HEK293 (cell line): ENCODE data around the gene DYNLT1.
A peak's percentile ranks its signal among the peaks of the same experiment; 100 is the strongest.

Experiments
- CTCF ChIA-PET: fragments of 350-600 bp; formaldehyde crosslinking; extraction: SDS; loops from one replicate; lab custom pipeline; 2021; ENCODE audit warnings: antibody characterized with exemption; lab: Yijun Ruan, JAX
- POLR2A ChIA-PET: fragments of 300-600 bp; formaldehyde crosslinking; extraction: SDS; loops from one replicate; lab custom pipeline; 2020; ENCODE audit warnings: antibody characterized with exemption, inconsistent platforms; lab: Yijun Ruan, JAX
- H3K27ac ChIP-seq: fragments of 200-500 bp; sonication (Bioruptor generic); 2 replicates; pipeline ENCODE4 v1.5.1; 2014; ENCODE audit warnings: low read depth, low read length, control low read depth, inconsistent platforms; ENCODE audit errors: extremely low read depth
- H3K36me3 ChIP-seq, 2 experiments: fragments of 200-500 bp in 1 of 2; sonication (Bioruptor generic) in 1 of 2; 1 replicate in 1 of 2; 2 replicates in 1 of 2; pipeline ENCODE4 v1.5.1; 2014 to 2017; ENCODE audit warnings: inconsistent platforms in 2 of 2, low read length in 2 of 2; ENCODE audit not compliant: control insufficient read depth in 2 of 2, insufficient read depth in 1 of 2
- H3K4me1 ChIP-seq: fragments of 200-500 bp; sonication (Bioruptor generic); 2 replicates; pipeline ENCODE4 v1.5.1; 2014; ENCODE audit warnings: mild to moderate bottlenecking, low read length, inconsistent platforms; ENCODE audit not compliant: control insufficient read depth, insufficient read depth
- H3K4me3 ChIP-seq: 2 replicates; pipeline ENCODE4 v1.5.1; 2011; ENCODE audit warnings: low read depth, mild to moderate bottlenecking, control low read depth, low read length, moderate library complexity
- H3K9me3 ChIP-seq: fragments of 200-500 bp; sonication (Bioruptor generic); 2 replicates; pipeline ENCODE4 v1.5.1; 2014; ENCODE audit warnings: low read depth, low read length, inconsistent platforms; ENCODE audit not compliant: control insufficient read depth, insufficient read depth
- IKZF3 ChIP-seq: fragments of 450-650 bp; IDR thresholded peaks from 2 replicates; pipeline ENCODE4 v1.5.0; 2018; ENCODE audit warnings: missing biosample characterization, mild to moderate bottlenecking, missing genetic modification characterization, moderate library complexity
- SP7 ChIP-seq: fragments of 450-650 bp; formaldehyde crosslinking; IDR thresholded peaks from 2 replicates; pipeline ENCODE4 v1.5.1; 2016; ENCODE audit warnings: missing biosample characterization, missing genetic modification characterization
- TCF7L2 ChIP-seq: IDR thresholded peaks from 2 replicates; pipeline ENCODE4 v1.6.1; 2011; ENCODE audit warnings: low read depth, mild to moderate bottlenecking, inconsistent platforms, low read length, moderate library complexity, borderline replicate concordance
- ZBTB11 ChIP-seq: fragments of 450-650 bp; formaldehyde crosslinking; conservative IDR thresholded peaks from 2 replicates; pipeline ENCODE4 v1.5.1; 2016; ENCODE audit warnings: low read depth, missing biosample characterization, missing genetic modification characterization
- ZFP3 ChIP-seq: fragments of 450-650 bp; formaldehyde crosslinking; IDR thresholded peaks from 2 replicates; pipeline ENCODE4 v1.5.1; 2016; ENCODE audit warnings: low read depth, missing biosample characterization, missing genetic modification characterization
- ZNF112 ChIP-seq: fragments of 450-650 bp; formaldehyde crosslinking; IDR thresholded peaks from 2 replicates; pipeline ENCODE4 v1.5.0; 2017; ENCODE audit warnings: missing biosample characterization, missing genetic modification characterization
- ZNF121 ChIP-seq: fragments of 450-650 bp; formaldehyde crosslinking; IDR thresholded peaks from 2 replicates; pipeline ENCODE4 v1.5.1; 2016; ENCODE audit warnings: missing biosample characterization, missing genetic modification characterization
- ZNF132 ChIP-seq: fragments of 450-650 bp; formaldehyde crosslinking; IDR thresholded peaks from 2 replicates; pipeline ENCODE4 v1.5.1; 2017; ENCODE audit warnings: missing biosample characterization, missing genetic modification characterization, borderline replicate concordance
- ZNF18 ChIP-seq: fragments of 450-650 bp; formaldehyde crosslinking; IDR thresholded peaks from 2 replicates; pipeline ENCODE4 v1.5.1; 2016; ENCODE audit warnings: missing biosample characterization, missing genetic modification characterization
- ZNF202 ChIP-seq: fragments of 450-650 bp; formaldehyde crosslinking; IDR thresholded peaks from 2 replicates; pipeline ENCODE4 v1.5.1; 2016; ENCODE audit warnings: missing biosample characterization, missing genetic modification characterization, borderline replicate concordance
- ZNF292 ChIP-seq: fragments of 450-650 bp; formaldehyde crosslinking; IDR thresholded peaks from 2 replicates; pipeline ENCODE4 v1.5.1; 2016; ENCODE audit warnings: low read depth, missing biosample characterization, missing genetic modification characterization, borderline replicate concordance
- ZNF324 ChIP-seq: fragments of 450-650 bp; formaldehyde crosslinking; IDR thresholded peaks from 2 replicates; pipeline ENCODE4 v1.5.1; 2016; ENCODE audit warnings: missing biosample characterization, missing genetic modification characterization
- ZNF335 ChIP-seq: fragments of 450-650 bp; formaldehyde crosslinking; conservative IDR thresholded peaks from 2 replicates; pipeline ENCODE4 v1.5.1; 2016; ENCODE audit warnings: missing biosample characterization, missing genetic modification characterization
- ZNF341 ChIP-seq: fragments of 450-650 bp; formaldehyde crosslinking; IDR thresholded peaks from 2 replicates; pipeline ENCODE4; 2016; ENCODE audit warnings: low read depth, missing biosample characterization, missing genetic modification characterization
- ZNF362 ChIP-seq: fragments of 450-650 bp; formaldehyde crosslinking; IDR thresholded peaks from 2 replicates; pipeline ENCODE4 v1.5.1; 2016; ENCODE audit warnings: missing biosample characterization, missing genetic modification characterization
- ZNF423 ChIP-seq: fragments of 450-650 bp; formaldehyde crosslinking; IDR thresholded peaks from 2 replicates; pipeline ENCODE4 v1.5.1; 2016; ENCODE audit warnings: missing biosample characterization, missing genetic modification characterization
- ZNF530 ChIP-seq: fragments of 450-650 bp; formaldehyde crosslinking; IDR thresholded peaks from 2 replicates; pipeline ENCODE4 v1.5.1; 2016; ENCODE audit warnings: low read depth, missing biosample characterization, missing genetic modification characterization
- ZNF548 ChIP-seq: fragments of 450-650 bp; formaldehyde crosslinking; IDR thresholded peaks from 2 replicates; pipeline ENCODE4 v1.5.1; 2016; ENCODE audit warnings: missing biosample characterization, missing genetic modification characterization
- ZNF596 ChIP-seq: fragments of 450-650 bp; IDR thresholded peaks from 2 replicates; pipeline ENCODE4 v1.5.0; 2018; ENCODE audit warnings: missing biosample characterization, mild to moderate bottlenecking, missing genetic modification characterization, moderate library complexity
- ZNF624 ChIP-seq: fragments of 450-650 bp; formaldehyde crosslinking; IDR thresholded peaks from 2 replicates; pipeline ENCODE4 v1.5.1; 2017; ENCODE audit warnings: missing biosample characterization, missing genetic modification characterization
- ZNF664 ChIP-seq: fragments of 450-650 bp; formaldehyde crosslinking; IDR thresholded peaks from 2 replicates; pipeline ENCODE4 v1.5.1; 2016; ENCODE audit warnings: missing biosample characterization, missing genetic modification characterization
- ZSCAN16 ChIP-seq: fragments of 450-650 bp; formaldehyde crosslinking; IDR thresholded peaks from 2 replicates; pipeline ENCODE4 v1.5.1; 2016; ENCODE audit warnings: missing biosample characterization, missing genetic modification characterization
- TF ChIP-seq, protein P1 (sequence below): fragments of 450-650 bp; formaldehyde crosslinking; IDR thresholded peaks from 2 replicates; pipeline ENCODE4 v1.5.1; 2017; ENCODE audit warnings: missing biosample characterization, missing genetic modification characterization

The DYNLT1 gene

GRCh38 chr6:158646023-158646910 lies 1.7 kb upstream of the DYNLT1 start:
- Histone ChIP-seq H3K4me1 (peaks cover 14% of the 10 kb centered on the region), H3K9me3 (no peaks in the 10 kb centered on the region), H3K4me3 (no peak overlapping the region), H3K36me3 (no peaks in the 10 kb centered on the region), H3K27ac (no peak overlapping the region)
- POLR2A ChIA-PET, result interaction anchor here (1.2 to 2.0 kb wide), 2 partner anchors 14 to 45 kb away, joined by 4 to 12 read pairs; no protein-coding TSS in a partner anchor
- TF ChIP-seq ZNF624 (tag by site-specific recombination), result no peak
- no peak for TF ChIP-seq ZNF548 (tag by site-specific recombination)
- TF ChIP-seq ZFP3 (tag by site-specific recombination), result no peak
- peak; percentile 89 for TF ChIP-seq ZNF664 (tag by site-specific recombination)
- TF ChIP-seq ZNF292 (tag by site-specific recombination), result no peak
- no peak for TF ChIP-seq ZNF18 (tag by site-specific recombination)
- TF ChIP-seq ZNF121 (tag by site-specific recombination), result 0 out of 2 replicates have a peak, but pooled peaks have one; percentile 43
- no peak for TF ChIP-seq TCF7L2
- peak; percentile 58; the same call in 1 of the 2 replicates for TF ChIP-seq ZNF341 (tag by site-specific recombination)
- TF ChIP-seq ZNF362 (tag by site-specific recombination), result no peak
- CTCF ChIA-PET, result interaction anchor here (0.6 to 2.6 kb wide), 8 partner anchors 16 to 432 kb away, joined by 3 to 22 read pairs (median 4); no protein-coding TSS in a partner anchor

DNA sequence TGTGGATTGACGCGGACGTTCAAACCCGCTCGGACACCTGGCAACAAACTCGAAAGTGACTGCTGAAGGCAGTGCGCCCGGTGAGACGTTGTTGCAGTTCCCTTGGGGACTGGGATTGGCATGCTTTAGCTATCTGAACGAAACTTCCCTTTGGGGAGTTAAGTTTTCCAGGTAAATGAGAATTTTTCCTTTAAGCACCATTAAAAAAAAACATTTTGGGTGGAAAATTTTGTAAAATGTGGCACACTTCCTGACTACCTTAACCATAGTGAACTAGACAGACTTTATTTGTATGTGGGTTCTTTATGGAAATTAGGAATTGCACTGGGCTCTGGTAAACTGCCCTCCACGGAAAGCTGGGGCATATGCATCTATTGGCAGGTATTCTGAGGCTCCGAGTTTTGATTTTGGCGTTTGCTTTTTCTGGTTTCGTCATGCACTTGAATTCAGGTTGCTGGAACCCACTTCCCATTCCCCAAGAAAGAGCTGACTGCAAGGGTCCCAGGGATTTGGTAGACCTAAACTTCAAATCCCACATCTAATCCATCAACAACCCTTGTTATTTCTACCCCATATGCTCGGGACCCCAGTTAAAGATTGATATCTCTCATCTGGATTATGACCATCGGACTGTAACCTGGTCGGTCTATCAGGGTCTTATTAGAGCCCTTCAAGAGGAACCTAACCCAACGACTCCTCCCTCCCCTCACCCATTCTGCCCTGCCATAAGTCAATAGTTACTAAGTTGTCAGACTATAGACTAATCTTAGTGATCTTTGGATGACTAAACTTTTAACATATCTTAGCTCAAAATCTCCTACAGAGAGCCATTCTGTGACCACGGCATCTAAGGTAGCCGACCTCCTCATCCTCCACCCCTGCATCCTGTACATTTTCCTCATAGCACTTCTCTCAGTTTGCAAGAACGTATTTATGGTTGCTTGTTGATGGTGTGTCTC lies 800 bp upstream of the DYNLT1 start:
- Histone ChIP-seq H3K27ac (no peak overlapping the region; the same call in 1 of the 2 replicates), H3K36me3 (peaks cover 0 to 4% of the 10 kb centered on the region in 2 experiments; a peak in 1 of 3 replicates), H3K4me3 (peak overlapping the region; percentile 80), H3K4me1 (peaks cover 14% of the 10 kb centered on the region), H3K9me3 (no peaks in the 10 kb centered on the region)
- ChIA-PET CTCF (interaction anchor here (0.5 to 2.6 kb wide), 11 partner anchors 14 to 431 kb away, joined by 3 to 22 read pairs (median 5); no protein-coding TSS in a partner anchor), POLR2A (interaction anchor here (0.6 to 2.0 kb wide), 14 partner anchors 13 to 431 kb away, joined by 3 to 12 read pairs (median 4); no protein-coding TSS in a partner anchor)
- TF ChIP-seq ZNF202 (tag by site-specific recombination), result no peak
- peak; percentile 52; the same call in 1 of the 2 replicates for TF ChIP-seq ZNF423 (tag by site-specific recombination)
- TF ChIP-seq ZNF341 (tag by site-specific recombination), result no peak
- no peak for TF ChIP-seq ZNF530 (tag by site-specific recombination)
- no peak for TF ChIP-seq ZNF132 (tag by site-specific recombination)
- no peak for TF ChIP-seq ZNF324 (tag by site-specific recombination)
- TF ChIP-seq ZBTB11, result no peak
- TF ChIP-seq ZNF112 (tag by site-specific recombination), result no peak
- peak; percentile 59 for TF ChIP-seq ZNF335 (tag by site-specific recombination)
- no peak for TF ChIP-seq SP7
- TF ChIP-seq, protein P1, sequence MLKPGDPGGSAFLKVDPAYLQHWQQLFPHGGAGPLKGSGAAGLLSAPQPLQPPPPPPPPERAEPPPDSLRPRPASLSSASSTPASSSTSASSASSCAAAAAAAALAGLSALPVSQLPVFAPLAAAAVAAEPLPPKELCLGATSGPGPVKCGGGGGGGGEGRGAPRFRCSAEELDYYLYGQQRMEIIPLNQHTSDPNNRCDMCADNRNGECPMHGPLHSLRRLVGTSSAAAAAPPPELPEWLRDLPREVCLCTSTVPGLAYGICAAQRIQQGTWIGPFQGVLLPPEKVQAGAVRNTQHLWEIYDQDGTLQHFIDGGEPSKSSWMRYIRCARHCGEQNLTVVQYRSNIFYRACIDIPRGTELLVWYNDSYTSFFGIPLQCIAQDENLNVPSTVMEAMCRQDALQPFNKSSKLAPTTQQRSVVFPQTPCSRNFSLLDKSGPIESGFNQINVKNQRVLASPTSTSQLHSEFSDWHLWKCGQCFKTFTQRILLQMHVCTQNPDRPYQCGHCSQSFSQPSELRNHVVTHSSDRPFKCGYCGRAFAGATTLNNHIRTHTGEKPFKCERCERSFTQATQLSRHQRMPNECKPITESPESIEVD, result no peak
- peak; percentile 3; the same call in 1 of the 2 replicates for TF ChIP-seq IKZF3 (tag by site-specific recombination)
- TF ChIP-seq TCF7L2, result no peak
- no peak for TF ChIP-seq ZSCAN16 (tag by site-specific recombination)
- TF ChIP-seq ZNF596 (tag by site-specific recombination), result no peak
